Osteoblast (primary cell): Measurements from ENCODE around the gene MTOR. TPM values are rescaled to one million over a fixed set of nuclear protein-coding genes. Genes with fewer than 3 reads are reported as not detected.

Experiments used
- DNase-seq: peaks from one replicate; pipeline ENCODE4 v3.0.0; 2011; ENCODE audit warnings: low spot score, mixed read lengths; ENCODE audit not compliant: insufficient read length; ENCODE audit errors: missing footprints
- H2AFZ ChIP-seq: 2 replicates; pipeline ENCODE4 v1.6.0; 2011; ENCODE audit warnings: mild to moderate bottlenecking, low read length
- H3K27ac ChIP-seq: 2 replicates; pipeline ENCODE4 v1.5.1; 2011; ENCODE audit warnings: mild to moderate bottlenecking, low read depth, low read length, moderate library complexity
- H3K27me3 ChIP-seq: 2 replicates; pipeline ENCODE4 v1.6.0; 2012; ENCODE audit warnings: mild to moderate bottlenecking, control low read depth, inconsistent platforms, low read length, moderate library complexity; ENCODE audit not compliant: insufficient read depth
- H3K36me3 ChIP-seq: 2 replicates; pipeline ENCODE4 v1.5.1; 2011; ENCODE audit warnings: mild to moderate bottlenecking, low read length, control low read depth, moderate library complexity; ENCODE audit not compliant: insufficient read depth
- H3K4me1 ChIP-seq: 2 replicates; pipeline ENCODE4 v1.5.1; 2011; ENCODE audit warnings: mild to moderate bottlenecking, low read length, control low read depth, moderate library complexity; ENCODE audit not compliant: insufficient read depth
- H3K4me2 ChIP-seq: 2 replicates; pipeline ENCODE4 v1.6.0; 2011; ENCODE audit warnings: mild to moderate bottlenecking, low read length; ENCODE audit not compliant: insufficient read depth
- H3K4me3 ChIP-seq: fragments of 200-600 bp; sonication (generic); 3 replicates; pipeline ENCODE4 v1.5.1; 2012; ENCODE audit warnings: mild to moderate bottlenecking, low read length, inconsistent platforms; ENCODE audit not compliant: insufficient read depth
- H3K79me2 ChIP-seq: 2 replicates; pipeline ENCODE4 v1.6.0; 2012; ENCODE audit warnings: mild to moderate bottlenecking, low read length, control low read depth, inconsistent platforms; ENCODE audit not compliant: insufficient read depth
- H3K9me3 ChIP-seq: 2 replicates; pipeline ENCODE4 v1.5.1; 2011; ENCODE audit warnings: low read depth, low read length, control low read depth
- H4K20me1 ChIP-seq: 2 replicates; pipeline ENCODE4 v1.6.0; 2012; ENCODE audit warnings: mild to moderate bottlenecking, low read length, control low read depth; ENCODE audit not compliant: insufficient read depth
- total RNA-seq: library from RNA; depleted of rRNA; stranded (reverse); fragments of >200 nt; gene quantifications from 2 replicates; pipeline ENCODE4 v1.2.3, GENCODE V29; 2012
- TF ChIP-seq, protein P1 (sequence below): IDR thresholded peaks from 2 replicates; pipeline ENCODE4 v1.5.1; 2011; ENCODE audit warnings: mild to moderate bottlenecking, low read depth, low read length, moderate library complexity; ENCODE audit errors: extremely low read depth

The MTOR gene
- total RNA-seq, 1 donor: 34.0 TPM

GRCh38 chr1:11193376-11193775, 69.0 kb downstream of the MTOR start:
- TF ChIP-seq, protein P1, sequence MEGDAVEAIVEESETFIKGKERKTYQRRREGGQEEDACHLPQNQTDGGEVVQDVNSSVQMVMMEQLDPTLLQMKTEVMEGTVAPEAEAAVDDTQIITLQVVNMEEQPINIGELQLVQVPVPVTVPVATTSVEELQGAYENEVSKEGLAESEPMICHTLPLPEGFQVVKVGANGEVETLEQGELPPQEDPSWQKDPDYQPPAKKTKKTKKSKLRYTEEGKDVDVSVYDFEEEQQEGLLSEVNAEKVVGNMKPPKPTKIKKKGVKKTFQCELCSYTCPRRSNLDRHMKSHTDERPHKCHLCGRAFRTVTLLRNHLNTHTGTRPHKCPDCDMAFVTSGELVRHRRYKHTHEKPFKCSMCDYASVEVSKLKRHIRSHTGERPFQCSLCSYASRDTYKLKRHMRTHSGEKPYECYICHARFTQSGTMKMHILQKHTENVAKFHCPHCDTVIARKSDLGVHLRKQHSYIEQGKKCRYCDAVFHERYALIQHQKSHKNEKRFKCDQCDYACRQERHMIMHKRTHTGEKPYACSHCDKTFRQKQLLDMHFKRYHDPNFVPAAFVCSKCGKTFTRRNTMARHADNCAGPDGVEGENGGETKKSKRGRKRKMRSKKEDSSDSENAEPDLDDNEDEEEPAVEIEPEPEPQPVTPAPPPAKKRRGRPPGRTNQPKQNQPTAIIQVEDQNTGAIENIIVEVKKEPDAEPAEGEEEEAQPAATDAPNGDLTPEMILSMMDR: no peak
- H3K9me3 ChIP-seq: no peaks in the 10 kb centered on the region

DNA sequence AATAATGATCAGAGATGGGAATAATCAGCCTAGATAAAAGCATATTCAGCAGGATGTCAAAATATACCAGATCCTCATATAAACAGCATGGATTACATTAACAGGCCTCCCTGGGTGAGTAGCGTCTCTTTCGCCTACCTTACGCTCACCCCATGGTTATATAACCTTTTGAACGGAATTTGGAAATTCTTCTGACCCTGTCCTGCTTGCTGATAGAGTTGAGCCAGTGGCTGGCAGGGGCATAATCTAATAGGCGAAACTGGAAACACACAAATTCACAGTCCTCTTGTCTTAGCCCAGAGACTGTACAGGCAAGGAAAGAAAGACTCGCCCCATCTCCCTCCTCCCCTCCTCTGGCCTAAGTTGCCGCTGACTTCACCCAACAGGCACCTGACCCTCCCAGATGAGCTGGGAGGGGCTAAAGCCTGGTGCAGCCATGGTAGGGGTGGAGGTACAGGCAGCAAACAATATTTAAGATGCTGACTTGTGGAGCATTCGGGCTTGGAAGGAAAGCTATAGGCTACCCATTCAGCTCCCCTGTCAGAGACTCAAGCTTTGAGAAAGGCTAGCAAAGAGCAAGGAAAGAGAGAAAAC, 73.4 kb downstream of the MTOR start, which contains the start of gene ANGPTL7:
ANGPTL7 (plus strand) TSS at position 498 of the 594 bp plus-strand sequence. CDS start 225 bp downstream, outside the sequence.
- no peak within 1 kb of the TSS for H3K27ac ChIP-seq
- peaks cover 6% of the 10 kb centered on the region for H3K36me3 ChIP-seq
- no peaks in the 10 kb centered on the region for H3K79me2 ChIP-seq
- DNase-seq: no peak
- H3K4me1 ChIP-seq: no peaks in the 10 kb centered on the region
- peaks cover under 1% of the 10 kb centered on the region for H4K20me1 ChIP-seq
- TF ChIP-seq, protein P1: no peak
- no peak within 1 kb of the TSS for H3K4me3 ChIP-seq
- H2AFZ ChIP-seq: no peak within 1 kb of the TSS
- H3K4me2 ChIP-seq: no peak within 1 kb of the TSS
- no peaks in the 10 kb centered on the region for H3K9me3 ChIP-seq
- H3K27me3 ChIP-seq: no peaks in the 10 kb centered on the region

More at GRCh38 chr1:11193376-11193775, 69.0 kb downstream of the MTOR start:
- no peaks in the 10 kb centered on the region for H3K79me2 ChIP-seq
- H3K4me2 ChIP-seq: no peak overlapping the region
- no peak overlapping the region for H3K27ac ChIP-seq
- no peaks in the 10 kb centered on the region for H3K27me3 ChIP-seq
- H3K36me3 ChIP-seq: peaks cover 20% of the 10 kb centered on the region
- no peak for DNase-seq
- H2AFZ ChIP-seq: no peak overlapping the region
- H3K4me1 ChIP-seq: no peaks in the 10 kb centered on the region
- H3K4me3 ChIP-seq: no peak overlapping the region
- peaks cover 13% of the 10 kb centered on the region for H4K20me1 ChIP-seq

DNA sequence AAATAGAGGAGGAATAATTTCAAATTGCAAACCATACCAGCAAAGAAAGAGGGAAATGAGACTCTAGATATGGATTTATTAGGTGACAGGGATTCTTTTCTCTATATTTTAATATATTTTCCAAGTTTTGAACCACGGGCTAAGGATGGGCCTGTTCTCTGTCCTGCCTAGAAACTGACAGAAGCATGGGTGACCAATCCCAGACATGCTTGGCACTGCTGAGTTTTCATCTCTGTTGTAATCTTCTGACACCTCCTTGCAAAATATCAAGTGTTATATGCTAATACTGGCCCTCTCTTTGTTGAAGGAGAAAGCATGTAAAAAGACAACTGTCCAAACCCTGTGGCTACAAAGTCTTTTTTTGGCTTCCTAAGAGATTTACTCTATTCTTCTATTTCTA, 74.0 kb downstream of the MTOR start:
- Histone ChIP-seq H3K4me2 (no peak overlapping the region), H3K36me3 (peaks cover 6% of the 10 kb centered on the region), H3K27ac (no peak overlapping the region), H3K79me2 (no peaks in the 10 kb centered on the region), H3K27me3 (no peaks in the 10 kb centered on the region), H3K4me1 (no peaks in the 10 kb centered on the region), H4K20me1 (no peaks in the 10 kb centered on the region), H3K9me3 (no peaks in the 10 kb centered on the region), H2AFZ (no peak overlapping the region), H3K4me3 (no peak overlapping the region)
- DNase-seq: no peak
- TF ChIP-seq, protein P1: no peak

DNA sequence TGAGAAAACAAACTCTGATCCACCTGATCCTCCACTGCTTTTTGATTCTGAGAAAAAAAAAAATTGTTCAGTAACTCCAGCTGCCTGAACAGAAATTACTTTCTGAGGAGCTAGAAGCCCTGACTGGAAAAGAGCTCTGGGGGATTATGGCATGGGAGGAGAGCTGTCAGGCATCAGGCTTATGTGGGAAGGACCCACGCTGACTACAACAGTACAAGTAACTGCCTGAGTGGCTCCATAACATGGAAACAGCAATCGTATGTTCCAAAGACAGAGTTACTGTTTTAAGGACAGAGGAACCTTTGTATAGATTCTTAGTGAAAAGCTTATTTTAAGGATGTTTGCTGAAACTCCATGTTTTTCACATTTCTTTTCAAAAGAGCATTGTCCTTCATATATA, 74.4 kb downstream of the MTOR start:
- H3K4me1 ChIP-seq: no peaks in the 10 kb centered on the region
- H3K4me3 ChIP-seq: no peak overlapping the region
- H3K9me3 ChIP-seq: no peaks in the 10 kb centered on the region
- peaks cover 6% of the 10 kb centered on the region for H3K36me3 ChIP-seq
- no peak for DNase-seq
- no peak overlapping the region for H3K4me2 ChIP-seq
- no peak overlapping the region for H3K27ac ChIP-seq
- no peaks in the 10 kb centered on the region for H4K20me1 ChIP-seq
- H2AFZ ChIP-seq: no peak overlapping the region
- TF ChIP-seq, protein P1: no peak
- no peaks in the 10 kb centered on the region for H3K27me3 ChIP-seq
- H3K79me2 ChIP-seq: no peaks in the 10 kb centered on the region
